Loucy (cell line): ENCODE measurements around the gene ARHGAP32.

Experiments used
- H2AFZ ChIP-seq: fragments of 200-600 bp; sonication (generic); 2 replicates; pipeline ENCODE4 v1.6.0; 2016; ENCODE audit warnings: antibody characterized with exemption, mild to moderate bottlenecking, low read length, moderate library complexity
- H3F3A ChIP-seq: fragments of 200-600 bp; 2 replicates; pipeline ENCODE4 v1.6.0; 2016; ENCODE audit warnings: antibody characterized with exemption, low read depth, mild to moderate bottlenecking
- H3K27me3 ChIP-seq: fragments of 200-600 bp; sonication (generic); 2 replicates; pipeline ENCODE4 v1.6.1; 2014; ENCODE audit warnings: low read length, mild to moderate bottlenecking; ENCODE audit not compliant: insufficient read depth, poor library complexity, severe bottlenecking
- H3K36me3 ChIP-seq: fragments of 200-600 bp; sonication (generic); 2 replicates; pipeline ENCODE4 v1.6.1; 2016; ENCODE audit warnings: low read length; ENCODE audit not compliant: insufficient read depth
- H3K4me1 ChIP-seq: fragments of 200-600 bp; sonication (generic); 2 replicates; pipeline ENCODE4 v1.5.1; 2014; ENCODE audit warnings: low read length, mild to moderate bottlenecking; ENCODE audit not compliant: insufficient read depth, poor library complexity, severe bottlenecking
- H3K4me2 ChIP-seq: fragments of 200-600 bp; sonication (generic); 2 replicates; pipeline ENCODE4 v1.6.0; 2014; ENCODE audit warnings: antibody characterized with exemption, low read length, low read depth, mild to moderate bottlenecking; ENCODE audit not compliant: poor library complexity, severe bottlenecking
- H3K4me3 ChIP-seq: fragments of 200-600 bp; sonication (generic); 2 replicates; pipeline ENCODE4 v1.5.1; 2014; ENCODE audit warnings: low read length, mild to moderate bottlenecking, mixed read lengths; ENCODE audit not compliant: poor library complexity, severe bottlenecking
- H3K79me2 ChIP-seq: fragments of 200-600 bp; sonication (generic); 2 replicates; pipeline ENCODE4 v1.6.1; 2014; ENCODE audit warnings: low read length; ENCODE audit not compliant: insufficient read depth
- H3K9ac ChIP-seq: fragments of 200-600 bp; sonication (generic); 2 replicates; pipeline ENCODE4 v1.6.0; 2014; ENCODE audit warnings: mild to moderate bottlenecking, low read depth, low read length, moderate library complexity; ENCODE audit not compliant: poor library complexity, severe bottlenecking
- H3K9me2 ChIP-seq: fragments of 200-600 bp; sonication (generic); replicated peaks from 2 replicates; pipeline ENCODE4 v1.6.1; 2016; ENCODE audit warnings: low read depth, low read length, mixed read lengths
- H3K9me3 ChIP-seq: fragments of 200-600 bp; sonication (generic); 2 replicates; pipeline ENCODE4 v1.6.1; 2014; ENCODE audit warnings: mild to moderate bottlenecking, antibody characterized with exemption, low read length, low read depth; ENCODE audit not compliant: insufficient read depth
- H4K20me1 ChIP-seq: fragments of 200-600 bp; sonication (generic); 2 replicates; pipeline ENCODE4 v1.6.0; 2014; ENCODE audit warnings: antibody characterized with exemption, low read length, mild to moderate bottlenecking; ENCODE audit not compliant: insufficient read depth, poor library complexity, severe bottlenecking
- CTCF ChIP-seq: fragments of 200-600 bp; sonication (generic); conservative IDR thresholded peaks from 2 replicates; pipeline ENCODE4 v1.5.1; 2014; ENCODE audit warnings: mild to moderate bottlenecking, antibody characterized with exemption, low read length
- EZH2phosphoT487 ChIP-seq: fragments of 200-600 bp; IDR thresholded peaks from 2 replicates; pipeline ENCODE4 v1.6.1; 2018; ENCODE audit warnings: antibody characterized with exemption, mild to moderate bottlenecking, moderate library complexity, borderline replicate concordance

ARHGAP32 gene

GRCh38 chr11:129102225-129102624 lies 89.9 kb downstream of the ARHGAP32 start:
- no peaks in the 10 kb centered on the region for H3F3A ChIP-seq

GRCh38 chr11:129093283-129093682 lies 98.8 kb downstream of the ARHGAP32 start:
- Histone ChIP-seq H2AFZ (no peak overlapping the region), H3K36me3 (peaks cover 3% of the 10 kb centered on the region; the same call in 1 of the 2 replicates), H3K9me2 (no peaks in the 10 kb centered on the region), H3K4me1 (no peaks in the 10 kb centered on the region), H3F3A (no peaks in the 10 kb centered on the region), H4K20me1 (no peaks in the 10 kb centered on the region), H3K9ac (no peak overlapping the region), H3K4me2 (no peak overlapping the region), H3K79me2 (no peaks in the 10 kb centered on the region), H3K9me3 (peaks cover 8% of the 10 kb centered on the region; the same call in 1 of the 2 replicates), H3K4me3 (no peak overlapping the region), H3K27me3 (no peaks in the 10 kb centered on the region)
- TF ChIP-seq EZH2phosphoT487, result no peak
- no peak for TF ChIP-seq CTCF

More at GRCh38 chr11:129102225-129102624, 89.9 kb downstream of the ARHGAP32 start:
- TF ChIP-seq EZH2phosphoT487 (no peak), CTCF (no peak)
- Histone ChIP-seq H3K9ac (no peak overlapping the region), H3K4me3 (no peak overlapping the region), H3K4me1 (no peaks in the 10 kb centered on the region), H3K79me2 (no peaks in the 10 kb centered on the region), H3K9me3 (peaks cover 20% of the 10 kb centered on the region), H3K36me3 (peaks cover 5% of the 10 kb centered on the region; the same call in 1 of the 2 replicates), H3K4me2 (no peak overlapping the region), H3K27me3 (no peaks in the 10 kb centered on the region), H2AFZ (no peak overlapping the region), H4K20me1 (no peaks in the 10 kb centered on the region), H3K9me2 (no peaks in the 10 kb centered on the region)

GRCh38 chr11:129090056-129090455 lies 102.1 kb downstream of the ARHGAP32 start:
- Histone ChIP-seq H4K20me1 (no peaks in the 10 kb centered on the region), H3F3A (no peaks in the 10 kb centered on the region), H3K9ac (no peak overlapping the region), H2AFZ (no peak overlapping the region), H3K9me2 (no peaks in the 10 kb centered on the region), H3K4me3 (no peak overlapping the region), H3K79me2 (no peaks in the 10 kb centered on the region), H3K9me3 (no peaks in the 10 kb centered on the region), H3K27me3 (no peaks in the 10 kb centered on the region), H3K4me2 (no peak overlapping the region), H3K36me3 (no peaks in the 10 kb centered on the region), H3K4me1 (no peaks in the 10 kb centered on the region)
- no peak for TF ChIP-seq CTCF
